Small intestine (tissue), 16 donors: ENCODE measurements around the gene UPK3A. TPM values are rescaled to one million over a fixed set of nuclear protein-coding genes. Genes with fewer than 3 reads are reported as not detected.

Source experiments
- DNase-seq, 2 donors: peaks; one replicate each; pipeline versions ENCODE4 v3.0.0 to v3.0.0-alpha.2; 2013
- FAIRE-seq: peaks from 2 replicates; lab custom pipeline; 2012; peaks lifted over from hg19 to GRCh38; lab: Jason Lieb, UNC
- H3K27ac ChIP-seq, 3 donors: one replicate each; pipeline ENCODE4 v1.5.1; 2013; ENCODE audit warnings: low read length in 2 of 3, mild to moderate bottlenecking in 2 of 3, control low read depth in 1 of 3, inconsistent platforms in 1 of 3, low read depth in 1 of 3, moderate library complexity in 1 of 3
- H3K27me3 ChIP-seq, 3 donors: one replicate each; pipeline ENCODE4 v1.6.1; 2013; ENCODE audit warnings: low read length in 3 of 3, inconsistent platforms in 1 of 3; ENCODE audit not compliant: control insufficient read depth in 3 of 3, insufficient read depth in 3 of 3
- H3K36me3 ChIP-seq, 3 donors: one replicate each; pipeline ENCODE4 v1.6.1; 2013; ENCODE audit warnings: low read length in 3 of 3, inconsistent platforms in 1 of 3, low read depth in 1 of 3, mild to moderate bottlenecking in 1 of 3, moderate library complexity in 1 of 3; ENCODE audit not compliant: control insufficient read depth in 3 of 3, insufficient read depth in 2 of 3
- H3K4me1 ChIP-seq, 3 donors: one replicate each; pipeline ENCODE4 v1.6.1; 2013; ENCODE audit warnings: low read length in 2 of 3, inconsistent platforms in 1 of 3, low read depth in 1 of 3, mild to moderate bottlenecking in 1 of 3, moderate library complexity in 1 of 3; ENCODE audit not compliant: control insufficient read depth in 3 of 3, insufficient read depth in 2 of 3
- H3K4me3 ChIP-seq, 3 donors: one replicate each; pipeline ENCODE4 v1.5.1; 2013; ENCODE audit warnings: low read length in 3 of 3, control low read depth in 1 of 3, inconsistent platforms in 1 of 3, low read depth in 1 of 3, mild to moderate bottlenecking in 1 of 3, moderate library complexity in 1 of 3
- H3K9me3 ChIP-seq, 2 donors: one replicate each; pipeline ENCODE4 v1.6.1; 2013; ENCODE audit warnings: low read depth in 1 of 2, low read length in 1 of 2; ENCODE audit not compliant: control insufficient read depth in 2 of 2, insufficient read depth in 1 of 2
- WGBS, 3 donors: extraction: QIAGEN DNeasy Blood & Tissue Kit; methylation state at CpG; one replicate each; pipeline ENCODE4 v1.1.7; 2013; 5-methylcytosine and 5-hydroxymethylcytosine counted together
- long read RNA-seq, 10 donors: transcript quantifications; one replicate each; lab custom pipeline, GENCODE V29; 2026
- polyA plus RNA-seq, 4 donors: library from polyadenylated mRNA; stranded (reverse) in 3 of 4; unstranded in 1 of 4; fragments of 200-250 nt in 3 of 4; fragments of 120-200 nt in 1 of 4; gene quantifications; one replicate each; pipeline versions ENCODE4 v1.2.1 to v1.2.3, GENCODE V29; 2013
- donor health status: healthy with polysubstance abuse.
- donor health status: control.
- donor health status: control.
- donor health status: Bipolar disorder and iron deficiency.
- donor health status: healthy.

UPK3A gene
- polyA plus RNA-seq: 100 to 1,000 TPM in 1 of 4 donors, under 1 TPM in 1, not detected in 2; 0.36 to 306 TPM
- long read RNA-seq, donor 1, transcript UPK3A-202 (4 exons, 627 nt): minor isoform, 13 of 542 reads
- long read RNA-seq, donor 1, transcript UPK3A-201 (6 exons, 1,051 nt): major isoform, 219 of 542 reads
- long read RNA-seq, donor 1, partial matches to known transcripts: 240 of 542 reads
- long read RNA-seq, donor 1, other reads (novel, unspliced or antisense): 70 of 542 reads
- long read RNA-seq, donor 2, transcript UPK3A-201 (6 exons, 1,051 nt): major isoform, 5 of 5 reads
- long read RNA-seq, donor 2, partial matches to known transcripts: 0 of 5 reads
- long read RNA-seq, donor 2, other reads (novel, unspliced or antisense): 0 of 5 reads
- long read RNA-seq, donor 3, transcript UPK3A-202 (4 exons, 627 nt): major isoform, 5 of 16 reads
- long read RNA-seq, donor 3, partial matches to known transcripts: 8 of 16 reads
- long read RNA-seq, donor 3, other reads (novel, unspliced or antisense): 0 of 16 reads
- long read RNA-seq, donor 4: 0 reads
- long read RNA-seq, donor 5, transcript UPK3A-201 (6 exons, 1,051 nt): major isoform, 5 of 28 reads
- long read RNA-seq, donor 5, partial matches to known transcripts: 20 of 28 reads
- long read RNA-seq, donor 5, other reads (novel, unspliced or antisense): 0 of 28 reads
- long read RNA-seq, donor 6, transcript UPK3A-202 (4 exons, 627 nt): minor isoform, 6 of 49 reads
- long read RNA-seq, donor 6, transcript UPK3A-201 (6 exons, 1,051 nt): major isoform, 28 of 49 reads
- long read RNA-seq, donor 6, partial matches to known transcripts: 15 of 49 reads
- long read RNA-seq, donor 6, other reads (novel, unspliced or antisense): 0 of 49 reads
- long read RNA-seq, donor 7: 0 reads
- long read RNA-seq, donor 8: 0 reads
- long read RNA-seq, donor 9, transcript UPK3A-201 (6 exons, 1,051 nt): major isoform, 9 of 9 reads
- long read RNA-seq, donor 9, partial matches to known transcripts: 0 of 9 reads
- long read RNA-seq, donor 9, other reads (novel, unspliced or antisense): 0 of 9 reads
- long read RNA-seq, donor 10, partial matches to known transcripts: 0 of 3 reads
- long read RNA-seq, donor 10, other reads (novel, unspliced or antisense): 0 of 3 reads

DNA sequence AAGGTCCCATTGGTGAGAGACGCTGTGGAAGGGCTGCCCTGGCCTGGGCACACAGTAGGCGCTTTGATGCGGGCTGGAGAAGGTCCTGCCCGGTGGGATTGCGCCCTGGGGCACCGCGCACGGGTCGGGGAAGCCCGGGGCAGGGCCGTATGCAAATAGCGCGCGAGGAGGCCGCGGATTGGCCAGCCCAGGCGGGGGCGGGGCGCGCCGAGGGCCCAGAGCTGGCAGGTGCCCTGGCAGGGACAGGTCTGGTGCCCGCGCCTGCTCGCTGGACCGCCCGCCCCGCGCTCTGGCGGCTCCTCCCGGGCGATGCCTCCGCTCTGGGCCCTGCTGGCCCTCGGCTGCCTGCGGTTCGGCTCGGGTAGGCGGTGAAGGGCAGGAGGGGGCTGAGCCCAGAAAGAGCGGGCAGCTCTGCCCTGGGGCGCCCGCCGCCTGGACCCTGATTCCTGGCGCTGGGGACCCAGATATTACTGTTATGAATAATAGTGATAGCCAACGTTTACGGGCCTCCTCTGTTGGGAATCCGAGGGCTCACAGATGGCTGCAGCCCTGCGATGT, at the start of gene UPK3A:
TSS of gene UPK3A (plus strand) at position 245 of the 558 bp plus-strand sequence. CDS start at position 310, 65 bp downstream.
- Histone ChIP-seq H3K36me3 (peaks cover 0 to 6% (median 0%) of the 10 kb centered on the region in 3 donors), H3K4me3 (peak within 1 kb of the TSS in 1 of 3 donors; percentile 73), H3K4me1 (peaks cover 0 to 45% (median 4%) of the 10 kb centered on the region in 3 donors), H3K27ac (peak within 1 kb of the TSS in 1 of 3 donors; percentile 94), H3K27me3 (no peaks in the 10 kb centered on the region), H3K9me3 (no peaks in the 10 kb centered on the region)
- DNase-seq (peak; percentile 79 to 91), FAIRE-seq (no peak)
- 7 to 11% (median 8%) methylated on average over 25 to 46 of the region's 46 CpGs for WGBS, 3 donors

DNA sequence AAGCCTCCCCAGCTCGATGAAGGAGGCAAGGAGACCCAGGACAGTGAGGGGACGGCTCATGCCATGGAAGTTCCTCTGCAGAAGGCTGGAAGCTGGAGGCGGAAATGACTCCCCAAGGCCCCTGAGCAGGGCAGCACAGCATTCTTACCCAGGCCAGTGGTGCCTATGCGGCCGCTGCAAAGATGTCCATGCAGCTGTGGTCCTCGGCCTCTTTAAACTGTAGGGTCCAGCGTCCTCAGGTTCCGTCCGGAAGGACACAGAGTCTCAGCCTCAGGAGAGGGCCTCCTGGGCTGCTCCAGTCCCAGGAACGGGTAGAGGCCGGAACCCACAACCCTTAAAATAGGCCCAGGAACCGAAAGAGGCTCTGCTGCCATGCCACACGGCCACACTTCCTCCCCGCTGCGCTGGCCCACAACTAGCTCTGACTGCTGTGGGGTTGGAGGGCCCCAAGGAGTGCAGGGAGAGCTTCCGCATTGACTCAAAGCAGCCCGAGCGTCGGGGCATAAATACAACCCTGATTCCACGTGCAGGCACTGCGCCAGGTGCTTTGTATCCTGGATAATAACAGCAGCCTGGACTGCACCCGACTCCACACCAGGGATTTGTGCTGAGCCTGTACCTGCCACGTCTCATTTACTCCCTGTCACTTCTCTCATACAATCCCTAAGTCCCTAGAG, 49.5 kb upstream of the UPK3A start:
- Histone ChIP-seq H3K27me3 (no peaks in the 10 kb centered on the region), H3K27ac (peak overlapping the region in 1 of 3 donors; percentile 16), H3K36me3 (peaks cover 0 to 39% (median 0%) of the 10 kb centered on the region in 3 donors), H3K9me3 (no peaks in the 10 kb centered on the region), H3K4me3 (no peak overlapping the region), H3K4me1 (peaks cover 0 to 13% (median 4%) of the 10 kb centered on the region in 3 donors)
- no peak for FAIRE-seq
- 71 to 80% (median 72%) methylated on average over 21 to 23 of the region's 23 CpGs for WGBS, 3 donors
- DNase-seq: no peak

DNA sequence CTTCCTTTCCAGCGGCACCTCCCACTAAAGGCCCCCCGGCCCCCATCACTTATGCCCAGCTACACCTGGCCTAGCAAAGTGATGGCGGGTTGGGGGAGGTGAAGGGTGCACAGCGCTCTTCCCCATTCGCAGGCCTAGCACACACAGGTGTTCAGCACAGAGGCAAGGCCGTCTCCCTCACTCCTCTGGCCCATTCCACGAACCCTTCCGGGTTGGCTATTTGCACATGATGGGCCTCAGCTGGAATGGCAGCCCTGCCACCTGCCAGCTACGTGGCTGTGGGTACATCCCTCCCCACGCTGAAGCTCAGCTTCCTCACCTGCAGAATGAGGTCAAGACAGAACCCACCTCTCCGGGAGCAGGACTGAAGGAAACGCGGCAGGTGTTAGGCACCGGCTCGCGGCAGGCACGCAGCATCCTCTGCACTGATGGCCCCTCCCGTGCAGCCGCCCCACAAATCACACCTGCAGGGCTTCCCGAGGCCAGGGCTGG, 48.9 kb upstream of the UPK3A start:
- Histone ChIP-seq H3K4me3 (no peak overlapping the region), H3K9me3 (no peaks in the 10 kb centered on the region), H3K27me3 (no peaks in the 10 kb centered on the region), H3K27ac (peak overlapping the region in 1 of 3 donors; percentile 16), H3K4me1 (peaks cover 0 to 14% (median 4%) of the 10 kb centered on the region in 3 donors), H3K36me3 (peaks cover 0 to 39% (median 0%) of the 10 kb centered on the region in 3 donors)
- DNase-seq (no peak), FAIRE-seq (no peak)
- 65 to 78% (median 70%) methylated on average over 20 of the region's 20 CpGs for WGBS, 3 donors

DNA sequence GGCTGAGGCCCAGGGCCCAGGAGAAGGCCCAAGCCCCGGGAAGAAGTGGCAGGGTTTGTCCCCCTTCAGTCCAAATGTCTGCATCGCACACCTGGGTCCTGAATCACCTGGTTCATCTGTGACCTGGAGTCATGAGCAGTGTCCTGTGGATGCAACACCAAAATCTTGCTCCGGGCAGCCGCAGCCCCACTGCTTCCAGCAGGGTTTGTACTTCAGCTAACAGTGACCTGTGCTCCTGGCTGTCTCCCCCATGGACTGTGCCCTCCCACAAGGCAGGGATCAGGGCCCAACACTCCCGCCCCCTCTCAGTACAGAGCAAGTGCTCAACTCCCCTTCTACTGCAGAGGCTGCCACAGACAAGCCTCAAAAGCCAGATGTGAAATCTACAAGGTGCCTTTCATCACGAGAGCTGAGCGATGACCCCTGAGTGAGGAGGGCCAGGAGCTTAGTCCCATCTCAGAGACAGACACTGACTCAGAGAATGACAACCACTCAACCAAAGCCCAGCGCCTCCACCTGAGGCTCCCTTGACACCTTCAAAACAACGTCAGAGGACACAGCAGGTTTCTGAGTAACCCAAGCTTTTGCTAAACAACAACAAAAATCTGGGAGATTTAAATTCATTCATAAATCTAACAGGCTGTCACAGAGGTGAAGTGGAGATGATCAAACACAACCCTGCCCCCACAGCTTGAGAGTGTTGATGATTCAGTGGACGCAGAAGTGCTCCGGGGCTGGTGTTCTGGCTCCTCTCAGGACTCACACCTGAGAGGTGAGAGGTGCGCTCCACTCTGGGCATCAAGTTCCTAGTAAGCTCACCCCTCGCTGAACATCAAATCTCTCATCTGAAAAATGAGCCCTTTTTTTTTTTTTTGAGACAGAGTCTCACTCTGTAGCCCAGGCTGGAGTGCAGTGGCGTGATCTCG, 47.4 kb upstream of the UPK3A start:
- H3K9me3 ChIP-seq: no peaks in the 10 kb centered on the region
- H3K27ac ChIP-seq: no peak overlapping the region
- H3K36me3 ChIP-seq: peaks cover 0 to 39% (median 0%) of the 10 kb centered on the region in 3 donors
- H3K27me3 ChIP-seq: no peaks in the 10 kb centered on the region
- H3K4me1 ChIP-seq: peaks cover 2 to 14% (median 4%) of the 10 kb centered on the region in 3 donors
- no peak overlapping the region for H3K4me3 ChIP-seq
- FAIRE-seq (no peak), DNase-seq (no peak)
- 91 to 92% (median 92%) methylated on average over 15 of the region's 15 CpGs for WGBS, 3 donors

DNA sequence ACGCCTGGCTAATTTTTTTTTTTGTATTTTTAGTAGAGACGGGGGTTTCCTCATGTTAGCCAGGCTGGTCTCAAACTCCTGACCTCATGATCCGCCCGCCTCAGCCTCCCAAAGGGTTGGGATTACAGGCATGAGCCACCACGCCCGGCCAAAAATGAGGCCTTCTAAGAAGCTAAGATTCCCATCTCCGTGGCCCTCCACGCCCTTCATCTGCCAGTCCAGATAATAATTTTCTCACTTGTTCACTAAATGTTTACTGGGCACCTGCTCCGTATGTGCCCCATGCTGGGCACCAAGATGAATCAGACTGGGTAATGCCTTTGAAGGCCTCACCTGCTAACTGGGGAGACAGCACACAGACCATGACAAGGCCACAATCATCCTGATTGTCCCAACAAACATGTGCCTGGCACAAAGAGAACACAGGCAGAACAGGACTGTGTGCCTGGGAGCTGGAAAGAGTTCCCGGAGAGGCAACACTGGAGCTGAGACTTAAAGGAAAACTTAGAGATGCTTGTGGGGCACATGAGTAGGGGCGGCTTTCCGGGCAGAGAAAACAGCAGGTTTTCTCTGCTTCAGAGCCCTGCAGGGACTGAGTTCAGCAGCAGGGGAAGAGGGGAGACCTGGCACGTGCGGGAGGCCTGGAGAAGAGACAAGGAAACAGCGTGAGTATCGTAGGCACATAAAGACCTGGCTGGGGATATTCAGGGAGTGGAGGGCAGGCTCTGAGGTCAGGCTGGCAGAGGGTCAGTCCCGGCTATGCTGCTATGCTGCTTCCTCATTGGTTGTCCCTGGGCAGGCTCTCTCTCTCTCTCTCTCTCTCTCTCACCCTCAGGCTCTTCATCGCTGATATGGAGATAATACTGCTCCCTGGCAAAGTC, 46.4 kb upstream of the UPK3A start:
- DNase-seq: no peak
- Histone ChIP-seq H3K4me1 (peaks cover 2 to 14% (median 4%) of the 10 kb centered on the region in 3 donors), H3K36me3 (peaks cover 0 to 39% (median 0%) of the 10 kb centered on the region in 3 donors), H3K9me3 (no peaks in the 10 kb centered on the region), H3K27ac (no peak overlapping the region), H3K4me3 (no peak overlapping the region), H3K27me3 (no peaks in the 10 kb centered on the region)
- FAIRE-seq: no peak
- 89 to 92% (median 91%) methylated on average over 18 of the region's 18 CpGs for WGBS, 3 donors

DNA sequence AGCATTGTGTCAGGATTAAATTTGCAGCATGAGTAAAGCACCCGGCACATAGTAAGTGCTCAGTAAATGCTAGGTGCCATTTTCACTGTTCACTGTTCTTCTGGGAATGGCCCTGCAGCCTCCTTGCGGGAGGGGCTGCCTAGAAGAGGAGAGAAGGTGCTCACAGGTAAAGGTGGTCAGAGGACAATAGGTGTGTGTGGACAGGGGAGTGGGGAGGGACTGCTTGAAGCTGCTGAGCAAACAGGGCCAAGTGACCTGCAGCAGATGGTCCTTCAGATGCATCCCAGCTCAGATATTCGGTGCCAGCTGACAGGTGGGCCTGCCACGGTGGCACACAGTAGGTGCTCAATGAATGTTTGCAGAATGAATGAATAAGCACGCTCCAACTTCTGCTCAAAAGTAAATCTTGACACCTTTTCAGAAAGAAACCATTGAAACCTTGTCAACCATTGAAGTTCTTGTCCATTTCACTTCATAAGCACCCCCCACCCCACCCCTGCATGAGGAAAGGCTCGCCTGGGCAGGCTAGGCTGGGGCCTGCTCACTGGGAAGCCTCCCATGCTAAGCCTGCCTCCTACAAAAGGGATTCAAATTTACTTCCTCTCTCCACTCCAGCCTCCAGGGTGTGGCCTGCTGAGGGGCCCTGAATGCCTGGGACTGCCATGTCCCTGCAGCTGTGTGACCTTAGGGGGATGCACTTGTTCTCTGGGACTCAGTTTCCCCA, 45.6 kb upstream of the UPK3A start:
- 72 to 75% (median 73%) methylated on average over 6 of the region's 6 CpGs for WGBS, 3 donors
- Histone ChIP-seq H3K27me3 (no peaks in the 10 kb centered on the region), H3K9me3 (no peaks in the 10 kb centered on the region), H3K27ac (peak overlapping the region in 1 of 3 donors; percentile 12), H3K4me3 (peak overlapping the region in 1 of 3 donors; percentile 82), H3K36me3 (peaks cover 0 to 36% (median 0%) of the 10 kb centered on the region in 3 donors), H3K4me1 (peaks cover 2 to 10% (median 4%) of the 10 kb centered on the region in 3 donors)
- FAIRE-seq: no peak
- DNase-seq: no peak
